HG03039 (cell line): ENCODE data around the gene SRGAP3.
A peak's percentile ranks its signal among the peaks of the same experiment; 100 is the strongest.

ENCODE experiments used
- ATAC-seq: cut with Tn5 transposase; IDR thresholded peaks from one replicate; pipeline ENCODE4 v1.9.1; 2021; ENCODE audit warnings: mild to moderate bottlenecking, moderate library complexity; ENCODE audit not compliant: unreplicated experiment

Gene SRGAP3

DNA sequence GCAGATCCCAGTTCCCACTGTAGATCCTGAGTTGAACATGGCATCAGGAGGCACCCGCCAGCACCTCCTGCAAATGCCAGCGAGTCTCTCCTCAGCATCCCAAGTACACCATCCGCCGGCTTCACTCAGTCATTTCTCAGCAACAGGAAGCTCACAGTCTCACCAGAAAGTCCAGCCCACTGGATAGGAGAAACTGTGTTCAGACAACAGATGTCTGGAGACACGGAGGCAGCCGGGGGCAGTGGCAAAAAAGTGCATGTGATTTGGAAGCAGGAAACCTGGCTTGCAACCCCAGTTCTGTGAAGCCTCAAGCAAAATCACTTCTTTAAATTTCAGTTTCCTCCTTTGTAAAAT, 68.7 kb downstream of the SRGAP3 start:
- no peak for ATAC-seq

DNA sequence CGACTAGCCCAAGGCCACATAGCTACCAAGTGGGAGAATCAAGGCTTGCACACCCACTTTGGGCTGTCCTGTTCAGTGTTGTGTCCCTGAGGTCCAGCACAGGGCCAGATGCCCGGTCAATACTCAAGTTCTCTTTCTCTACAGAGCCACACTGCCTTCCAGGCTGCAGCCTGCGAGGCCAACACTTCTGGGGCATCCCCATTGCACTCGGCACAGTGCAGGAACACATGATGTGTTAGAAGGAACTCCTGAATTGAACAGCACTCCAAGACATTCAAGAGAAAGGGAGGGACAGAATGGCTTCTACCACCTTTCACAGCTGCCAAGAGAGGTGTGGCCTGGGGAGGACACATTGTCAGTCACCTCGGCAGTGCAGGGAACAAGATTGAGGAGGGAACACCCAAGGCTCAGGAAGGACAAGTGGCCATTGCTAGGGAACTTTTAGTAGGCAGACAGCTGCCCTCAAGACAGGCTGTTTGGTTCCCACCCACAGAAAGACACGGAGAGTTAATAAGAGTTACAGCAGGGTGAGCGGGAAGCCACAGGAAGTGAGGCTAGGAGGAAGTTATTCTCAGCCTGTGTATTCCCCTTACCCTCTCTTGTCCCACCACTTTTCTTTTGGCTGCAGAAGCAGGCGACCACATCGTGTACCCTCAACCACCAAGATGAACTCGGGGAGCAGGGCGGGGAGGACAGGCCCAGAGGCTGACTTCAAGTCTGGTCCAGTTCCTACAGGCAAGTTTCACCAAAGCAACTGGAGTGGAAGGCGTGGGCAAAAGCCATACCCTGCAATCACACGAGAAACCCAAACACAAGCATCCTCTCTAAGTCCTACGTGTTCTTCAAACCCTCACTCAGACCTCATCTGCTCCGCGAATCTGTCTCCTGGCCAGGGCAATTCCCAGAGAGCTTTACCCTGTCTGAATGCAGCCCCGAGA, 69.4 kb downstream of the SRGAP3 start:
- peak; percentile 46 for ATAC-seq

DNA sequence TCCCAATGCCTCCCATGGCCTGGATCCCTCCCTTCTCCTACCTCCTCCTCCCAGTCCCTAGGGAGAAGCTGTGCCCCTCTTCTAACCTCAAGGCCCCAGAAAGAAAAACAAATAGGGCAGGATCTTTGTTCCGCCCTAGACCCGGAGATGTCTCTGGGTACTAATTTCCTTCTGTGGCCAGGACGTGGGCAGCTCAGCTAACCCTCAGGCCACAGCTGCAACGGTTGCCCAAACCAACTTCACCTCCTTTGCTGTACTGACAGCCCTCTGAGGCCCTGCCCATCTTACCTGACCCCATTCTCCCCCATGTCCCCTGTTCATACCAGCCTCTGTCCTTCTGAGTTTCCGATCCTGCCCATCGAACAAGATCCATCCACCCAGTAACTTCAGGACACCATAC, 70.7 kb downstream of the SRGAP3 start:
- no peak for ATAC-seq

DNA sequence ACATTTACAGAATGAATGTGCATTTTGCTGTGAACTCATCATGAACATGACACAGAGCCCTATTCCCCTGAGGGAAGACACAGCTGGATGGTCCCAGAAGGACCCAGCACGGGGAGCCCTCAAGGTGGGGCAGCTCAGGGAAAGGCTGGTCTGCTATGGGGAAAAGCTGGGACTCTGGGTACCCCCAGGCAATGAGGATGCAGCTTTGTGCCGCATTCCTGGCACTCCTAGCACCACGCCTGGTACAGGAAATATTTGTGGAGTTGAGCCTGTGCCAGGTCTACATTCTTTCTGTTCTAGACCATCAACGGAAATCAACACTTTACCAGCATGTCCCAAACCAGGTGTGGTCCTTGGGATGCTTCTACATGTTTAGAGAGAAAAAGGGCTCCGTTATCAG, 74.0 kb downstream of the SRGAP3 start:
- ATAC-seq = no peak

DNA sequence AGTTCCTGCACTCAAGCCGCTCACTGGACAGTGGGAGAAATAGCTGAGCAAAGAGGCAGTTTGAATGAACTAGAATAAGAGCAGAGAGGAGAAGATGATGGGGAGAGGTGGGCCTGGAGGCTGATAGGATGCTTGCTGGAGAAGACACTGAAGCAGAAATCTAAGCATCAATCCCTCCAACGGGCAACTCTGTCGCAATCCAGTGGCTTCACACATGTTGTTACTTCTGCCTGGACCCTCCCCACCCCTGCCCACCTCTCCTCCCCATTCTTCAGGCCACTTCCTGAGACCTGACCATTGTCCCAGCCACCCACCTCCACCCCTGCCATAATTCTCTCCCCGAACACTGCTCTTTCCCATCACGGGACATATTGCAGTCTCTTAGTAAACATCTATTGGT, 76.0 kb downstream of the SRGAP3 start:
- no peak for ATAC-seq

DNA sequence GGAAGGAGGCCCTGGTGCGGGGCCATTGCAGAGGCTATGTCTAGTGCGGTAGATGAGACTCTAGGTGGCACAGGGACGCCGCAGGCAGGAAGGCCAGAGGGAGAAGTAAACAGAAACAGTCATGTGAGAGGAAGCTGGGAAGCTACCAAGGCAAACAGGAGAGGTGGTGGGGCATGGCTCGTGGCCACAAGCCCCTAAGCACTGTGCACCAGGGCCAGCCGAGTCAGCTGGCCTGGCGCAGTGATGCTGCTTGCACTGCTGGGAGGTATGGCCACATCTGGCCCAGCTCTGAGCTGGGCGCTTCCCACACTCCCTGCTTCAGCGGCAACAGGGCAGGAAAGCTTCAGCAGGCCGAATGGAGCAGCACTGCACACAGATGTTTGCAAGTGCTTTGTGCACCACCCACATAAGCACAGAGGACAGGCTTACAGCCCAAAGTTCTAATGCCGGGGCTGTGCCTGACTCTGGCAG, 76.6 kb downstream of the SRGAP3 start:
- no peak for ATAC-seq

DNA sequence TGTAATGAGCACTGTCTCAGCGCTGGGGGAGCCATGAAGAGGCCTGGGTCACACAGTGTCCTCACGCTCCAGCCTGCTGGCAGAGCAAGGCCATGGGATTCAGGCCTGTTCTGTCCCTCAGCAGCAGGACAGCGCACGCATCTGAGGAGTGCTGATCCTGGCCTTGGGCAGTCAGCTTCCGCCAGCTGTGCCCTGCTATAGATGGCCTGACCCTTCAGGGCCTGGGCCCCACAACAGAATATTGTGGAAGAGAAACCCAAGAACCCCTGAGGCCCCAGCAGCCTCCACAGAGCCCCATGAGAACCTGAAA, 78.6 kb downstream of the SRGAP3 start:
- ATAC-seq = no peak

DNA sequence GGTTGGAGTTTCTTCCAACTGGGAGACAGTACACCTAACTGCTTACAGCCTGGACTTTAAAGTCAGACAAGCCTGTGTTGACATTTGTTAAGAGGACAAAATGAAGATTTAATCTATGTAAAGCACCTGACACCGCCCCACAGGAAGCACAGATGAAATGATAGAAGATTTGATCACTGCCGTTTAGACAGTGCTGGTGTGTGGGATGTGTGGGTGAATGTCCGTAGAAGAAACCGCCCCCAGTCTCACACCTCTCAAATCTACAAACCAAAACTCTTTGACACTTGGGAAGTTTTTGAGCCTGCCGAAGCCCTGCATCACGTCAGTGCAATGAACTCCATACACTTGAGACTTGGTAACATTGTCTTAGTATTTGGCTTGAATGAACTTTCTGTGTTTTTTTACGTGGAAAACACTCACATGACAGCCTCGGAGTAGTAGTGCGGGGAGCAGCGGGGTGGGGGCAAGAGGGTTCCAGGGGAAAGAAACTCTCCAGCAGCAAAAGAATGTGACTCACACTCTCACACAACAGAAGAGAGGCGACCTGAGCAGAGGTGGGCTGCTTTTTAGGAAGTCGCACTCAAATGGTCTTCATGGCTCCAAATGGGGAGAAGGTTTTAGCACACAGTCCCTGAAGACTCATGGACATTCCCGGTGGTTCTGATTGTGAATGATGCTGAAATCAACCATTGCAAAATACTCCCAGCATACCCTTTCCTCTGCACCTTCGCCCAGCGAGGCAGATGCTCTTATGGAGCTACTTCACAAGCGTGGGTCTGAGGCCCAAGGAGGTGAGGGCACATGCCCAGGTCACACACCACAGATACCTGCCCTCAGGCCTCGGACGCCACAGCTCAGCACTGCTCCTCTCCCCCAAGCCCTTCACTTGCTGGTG, 79.2 kb downstream of the SRGAP3 start:
- ATAC-seq = no peak

DNA sequence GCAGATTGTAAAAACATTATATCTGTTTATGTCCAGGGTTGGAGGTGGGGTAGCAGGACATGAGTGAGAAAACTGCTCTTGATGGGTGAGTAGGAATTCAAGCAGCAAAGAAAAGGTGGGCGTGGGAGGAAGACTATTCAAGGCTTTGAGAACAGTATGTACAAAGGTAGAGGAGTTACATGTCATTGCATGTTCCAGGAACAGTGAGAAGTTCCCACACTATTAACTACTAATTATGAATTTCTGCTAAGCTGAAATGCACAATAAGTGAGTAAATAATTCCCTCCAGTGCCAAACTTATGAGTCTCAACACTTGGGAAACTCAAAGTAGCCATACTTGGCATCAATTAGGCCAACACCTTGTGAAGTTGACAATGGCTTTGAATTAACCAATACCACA, 80.1 kb downstream of the SRGAP3 start:
- ATAC-seq = no peak

DNA sequence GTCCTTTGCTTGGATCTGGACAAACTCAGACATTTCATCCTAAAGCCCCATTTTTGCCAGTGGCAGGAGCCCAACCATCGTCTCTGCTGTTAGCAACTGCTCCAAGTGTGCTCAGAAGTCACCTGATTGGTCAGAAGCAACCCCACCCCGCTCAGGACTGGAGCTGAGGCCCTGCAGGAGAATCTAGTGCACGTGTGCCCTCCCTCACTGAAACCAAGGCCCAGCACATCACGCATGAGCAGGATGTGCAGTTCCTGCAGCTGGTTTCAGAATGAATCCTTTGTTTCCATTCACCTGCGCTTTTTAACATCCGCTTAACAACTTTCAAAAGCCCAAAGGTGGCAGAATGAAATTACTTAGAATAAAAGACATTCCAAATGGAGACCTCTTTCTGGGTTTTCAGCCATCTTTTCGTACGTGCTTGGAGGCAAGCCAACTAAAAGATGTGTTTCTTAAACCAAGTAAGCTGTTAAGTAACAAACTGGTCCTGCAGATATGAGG, 81.2 kb downstream of the SRGAP3 start:
- peak; percentile 94 for ATAC-seq

DNA sequence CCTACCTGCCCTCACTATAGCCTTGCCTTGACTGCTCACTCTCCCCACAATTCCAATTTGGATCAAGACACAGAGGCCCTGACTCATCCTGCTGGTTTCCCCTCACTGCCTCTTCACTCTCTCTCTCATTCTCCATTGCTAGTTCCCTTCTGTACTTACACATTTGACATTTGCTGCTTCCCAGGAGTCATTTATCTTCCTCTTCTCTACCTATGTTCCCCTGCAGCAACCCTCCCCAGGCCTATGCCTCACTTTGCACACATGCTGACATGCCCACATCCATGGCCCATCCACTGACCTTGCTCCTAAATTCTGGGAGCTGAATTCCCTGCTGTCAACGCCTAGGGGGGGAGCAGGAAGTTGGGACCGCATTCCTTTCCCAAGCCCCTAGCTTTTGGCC, 82.2 kb downstream of the SRGAP3 start:
- no peak for ATAC-seq

DNA sequence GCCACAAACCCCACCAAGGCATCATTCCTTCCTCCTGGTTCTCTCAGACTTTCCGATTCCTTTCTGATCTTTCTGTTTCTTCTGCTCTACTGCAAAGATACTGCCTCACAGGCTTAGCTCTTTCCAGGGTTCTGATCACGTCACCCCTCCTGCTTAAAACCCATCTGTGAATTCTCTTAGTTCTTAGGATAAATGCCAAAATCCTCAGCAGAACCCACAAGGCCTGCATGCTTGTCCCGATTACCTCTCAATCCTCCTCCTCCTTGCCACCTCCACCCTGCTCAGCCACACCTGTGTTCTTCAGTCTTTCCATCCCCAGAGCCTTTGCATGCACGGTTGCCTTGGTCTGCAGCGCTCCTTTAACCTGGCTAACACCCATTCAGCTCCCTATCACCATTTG, 84.0 kb downstream of the SRGAP3 start:
- no peak for ATAC-seq

DNA sequence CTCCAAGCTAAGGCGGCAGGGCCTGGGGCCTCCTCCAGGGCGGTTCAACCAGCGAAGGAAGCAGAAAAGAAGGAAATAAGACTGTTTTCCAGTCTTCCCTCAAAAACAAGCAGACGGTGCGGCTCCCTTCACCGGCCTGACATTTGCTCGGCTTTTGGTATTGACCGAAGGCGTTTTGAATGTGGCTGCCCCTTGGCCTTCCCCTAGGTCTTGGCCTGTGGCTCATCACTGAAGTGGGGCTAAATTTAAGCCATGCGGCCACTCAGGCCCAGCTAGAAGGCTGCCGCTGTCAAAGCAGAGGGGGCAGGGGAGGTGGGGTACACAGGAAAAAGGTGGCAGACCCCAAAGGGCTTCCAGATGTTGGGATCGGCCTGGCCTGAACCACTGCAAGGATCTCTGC, 86.2 kb downstream of the SRGAP3 start:
- ATAC-seq = no peak

DNA sequence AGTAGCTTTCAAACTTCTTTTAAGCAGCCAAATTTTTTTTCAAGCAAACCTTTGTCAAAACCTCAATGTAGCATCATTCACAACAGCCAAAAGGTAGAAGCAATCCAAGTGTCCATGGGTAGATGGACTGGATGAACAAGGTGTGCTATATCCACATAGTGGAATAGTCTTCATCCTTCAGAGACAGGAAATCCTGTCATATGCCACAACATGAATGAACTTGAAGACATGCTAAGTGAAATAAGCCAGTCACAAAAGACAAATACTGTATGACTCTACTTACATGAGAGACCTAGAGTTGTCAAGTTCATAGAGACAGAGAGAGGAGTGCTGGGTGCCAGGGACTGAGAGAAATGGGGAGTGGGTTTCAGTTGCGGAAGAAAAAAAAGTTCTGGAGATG, 87.6 kb downstream of the SRGAP3 start:
- ATAC-seq = no peak

DNA sequence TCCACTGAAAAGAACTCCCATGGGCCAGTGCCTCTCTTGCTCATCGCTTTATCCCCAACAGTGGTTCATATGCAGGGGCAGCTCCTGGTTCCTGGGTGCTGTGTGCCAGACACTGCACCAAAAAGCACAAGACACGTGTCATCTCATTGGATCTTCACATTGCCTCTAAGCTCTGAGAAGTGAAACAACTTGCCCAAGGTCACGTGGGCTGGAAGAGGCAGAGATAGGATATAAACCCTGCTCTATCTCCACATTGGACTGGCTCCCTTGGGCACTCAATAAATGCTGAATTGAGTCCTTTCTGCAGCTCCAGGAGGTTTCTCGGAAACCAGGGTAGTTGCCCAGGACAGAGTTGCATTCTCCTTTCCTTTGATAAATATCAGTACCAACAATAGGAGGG, 88.1 kb downstream of the SRGAP3 start:
- ATAC-seq = no peak

DNA sequence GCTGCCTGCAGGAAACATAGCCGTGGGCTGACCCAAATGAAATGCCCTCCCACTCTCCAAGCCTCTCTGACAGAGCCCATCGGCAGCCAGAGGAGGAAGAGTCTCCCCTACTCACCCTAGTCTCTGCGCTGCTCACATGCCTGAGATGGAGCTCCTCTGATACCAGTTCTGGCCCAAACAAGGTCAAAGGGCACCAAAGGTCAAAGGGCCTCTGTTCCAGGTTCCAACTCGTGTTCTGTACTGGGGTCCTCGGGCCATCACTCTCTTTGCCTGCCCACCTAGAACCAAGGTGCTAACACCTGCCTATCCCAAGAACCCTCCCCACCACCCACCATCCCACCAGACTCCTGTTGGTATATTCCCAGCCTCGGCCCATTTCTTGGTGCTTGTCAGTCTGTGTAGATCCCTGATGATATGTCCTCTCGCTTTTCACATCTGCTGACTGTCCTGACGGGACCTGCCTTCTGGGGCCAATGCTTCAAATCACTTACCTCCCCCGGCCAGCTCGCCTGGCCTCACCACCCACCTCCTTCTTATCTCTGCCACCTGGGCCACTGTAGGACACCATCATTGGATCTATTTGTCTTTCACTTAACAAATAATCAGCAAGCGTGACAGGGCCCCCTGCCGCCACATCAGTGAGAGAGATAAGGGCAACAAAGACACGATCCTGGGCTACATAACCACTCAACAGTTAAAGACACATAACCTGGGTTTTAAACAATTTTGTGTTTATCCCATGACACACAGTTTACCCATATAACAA, 90.4 kb downstream of the SRGAP3 start:
- ATAC-seq = no peak

DNA sequence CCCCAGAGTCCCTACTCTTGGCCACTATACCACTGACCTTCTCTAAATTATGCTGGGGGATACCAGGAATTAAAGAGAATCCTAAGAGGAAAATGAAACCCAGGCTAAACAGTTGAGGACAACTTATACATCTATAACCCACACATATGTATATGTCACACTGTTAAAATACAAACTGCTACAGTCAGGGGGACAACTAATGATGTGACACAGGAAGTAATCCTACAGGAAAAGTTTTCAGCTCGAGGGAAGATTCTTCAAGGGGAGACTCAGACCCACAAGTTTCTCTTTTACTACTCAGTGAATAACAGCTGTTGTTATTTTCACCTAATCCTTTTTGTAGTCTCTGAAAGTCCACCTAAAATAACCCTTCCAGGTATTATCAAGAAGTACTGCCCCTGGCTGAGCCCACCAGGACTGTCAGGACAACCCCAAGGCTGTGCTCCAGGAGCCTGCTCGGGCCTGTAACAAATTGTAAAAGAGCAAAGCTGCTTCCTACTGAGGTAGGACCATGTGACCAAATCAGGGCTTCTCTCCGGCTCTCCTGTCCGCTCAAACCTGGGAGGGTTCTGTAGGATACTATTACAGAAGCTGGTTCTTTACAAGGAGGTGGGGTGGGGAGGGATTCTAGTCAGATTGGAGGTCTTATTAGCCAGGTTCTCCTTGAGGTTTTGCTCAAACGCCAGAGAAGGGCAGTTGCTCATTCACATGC, 91.6 kb downstream of the SRGAP3 start:
- no peak for ATAC-seq

DNA sequence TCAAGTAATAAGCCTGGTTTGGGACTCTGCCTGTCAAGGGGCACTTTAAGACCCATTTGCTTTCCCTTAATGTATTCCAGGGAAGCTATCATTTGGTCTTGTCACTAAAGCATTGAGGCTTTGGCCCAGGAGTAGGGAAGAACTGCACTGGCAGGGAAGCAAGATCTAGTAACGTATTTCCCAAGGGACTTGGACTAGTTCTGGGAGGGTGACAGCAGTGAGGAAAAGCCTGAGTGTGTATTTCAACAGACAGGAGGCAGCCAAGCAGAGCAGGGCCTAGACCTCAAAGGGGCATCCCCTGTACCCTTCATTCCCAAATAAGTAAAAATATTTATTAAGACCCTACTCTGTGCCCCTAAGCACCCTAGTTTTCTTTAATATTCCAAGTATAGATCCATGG, 92.8 kb downstream of the SRGAP3 start:
- ATAC-seq = no peak

DNA sequence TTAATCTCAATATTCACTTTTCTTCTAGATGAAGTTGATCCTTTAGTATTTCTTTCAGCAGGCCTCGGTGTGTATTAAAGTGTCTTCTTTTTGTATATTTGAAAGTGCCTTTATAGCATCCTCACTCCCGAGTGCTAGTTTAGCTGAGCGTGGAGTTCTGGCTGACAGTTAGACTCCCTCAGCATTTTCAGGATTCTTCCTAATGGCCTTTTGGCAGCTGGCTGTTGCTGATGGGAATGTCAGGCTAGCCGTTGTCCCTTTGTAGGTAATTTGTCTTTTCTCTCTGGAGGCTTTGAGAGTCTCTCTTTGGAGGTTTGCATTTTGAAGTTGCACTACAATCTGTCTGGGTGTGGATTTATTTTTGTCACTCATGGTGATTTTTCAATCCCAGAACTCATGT, 94.4 kb downstream of the SRGAP3 start:
- ATAC-seq = no peak

DNA sequence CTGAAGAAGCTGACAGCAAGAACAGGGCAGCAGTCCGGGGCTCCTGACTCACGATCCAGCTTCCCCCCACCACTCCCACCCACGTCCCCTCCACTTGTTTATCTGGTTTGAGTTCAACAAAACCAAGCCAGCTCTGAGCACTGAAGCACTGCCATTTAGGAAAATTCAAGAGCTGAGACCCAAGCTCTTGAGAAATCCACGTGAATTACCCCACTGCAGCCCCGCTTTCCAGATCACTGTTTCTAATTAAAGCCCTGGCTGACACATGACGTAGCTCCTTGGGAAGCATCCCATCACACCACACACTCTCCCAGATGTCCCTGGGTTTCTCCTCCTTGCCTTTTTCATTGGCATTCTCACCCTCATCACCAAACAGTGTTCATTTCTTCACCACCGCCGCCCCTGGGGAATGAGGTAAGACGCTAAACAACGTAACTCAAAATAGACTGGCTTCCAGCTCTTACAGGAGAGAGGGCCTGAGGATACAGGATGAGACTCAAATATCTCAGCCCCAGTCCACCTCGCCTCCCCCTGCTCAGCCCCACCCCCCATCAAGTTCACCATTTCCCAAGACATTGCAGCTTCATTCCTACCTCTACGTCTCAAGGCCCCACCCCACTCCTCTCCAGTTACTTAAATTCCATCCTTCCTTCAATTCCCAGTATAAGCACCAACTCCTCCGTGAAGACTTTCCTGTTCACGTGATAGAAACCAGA, 95.4 kb downstream of the SRGAP3 start:
- no peak for ATAC-seq
